Stimulated activated CD8-positive, alpha-beta memory T cell treated with anti-CD3 and anti-CD28 coated beads, Interleukin-12 subunit alpha, Interleukin-12 subunit beta, amount 100 ng/mL, for 24 hours (primary cell): ENCODE data around the gene PRAMEF33.
"Not testable (repeated sequence)": the region's sequence is repeated elsewhere in the genome, so short reads cannot be mapped to it uniquely, and the experiment has no call there.

ENCODE experiments used
- DNase-seq: peaks from one replicate; pipeline ENCODE4 v3.0.0-alpha.2; 2020; ENCODE audit errors: extremely low read depth

The PRAMEF33 gene, protein sequence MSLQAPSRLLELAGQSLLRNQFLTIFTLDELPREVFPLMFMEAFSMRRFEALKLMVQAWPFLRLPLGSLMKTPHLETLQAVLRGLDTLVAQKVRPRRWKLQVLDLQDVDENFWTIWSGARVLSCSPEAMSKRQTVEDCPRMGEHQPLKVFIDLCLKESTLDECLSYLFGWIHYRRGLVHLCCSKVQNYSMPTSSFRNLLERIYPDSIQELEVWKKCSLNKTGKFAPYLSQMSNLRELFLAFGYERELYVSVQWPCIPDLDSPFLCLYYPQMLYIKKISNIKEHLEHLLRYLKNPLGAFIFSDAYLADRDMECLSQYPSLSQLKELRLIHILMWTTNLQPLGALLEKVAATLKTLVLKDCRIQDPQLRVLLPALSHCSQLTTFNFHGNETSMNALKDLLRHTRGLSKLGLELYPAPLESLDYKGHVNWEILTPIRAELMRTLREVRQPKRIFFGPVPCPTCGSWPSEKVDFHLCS

GRCh38 chr1:13303239-13303638 is at the start of gene PRAMEF33:
PRAMEF33 (plus strand) TSS chr1:13303539; CDS start chr1:13305955, 2,416 bp downstream.
- not testable (repeated sequence) for DNase-seq

- DNase-seq: not testable (repeated sequence)
Measured at GRCh38 chr1:13253898-13254297, 49.4 kb upstream of the PRAMEF33 start, which contains the start of gene PRAMEF5. PRAMEF5 (plus strand) TSS chr1:13254198; CDS start chr1:13259269, 5,071 bp downstream.

- DNase-seq: not testable (repeated sequence)
Measured at GRCh38 chr1:13265124-13265523, 38.2 kb upstream of the PRAMEF33 start.

DNA sequence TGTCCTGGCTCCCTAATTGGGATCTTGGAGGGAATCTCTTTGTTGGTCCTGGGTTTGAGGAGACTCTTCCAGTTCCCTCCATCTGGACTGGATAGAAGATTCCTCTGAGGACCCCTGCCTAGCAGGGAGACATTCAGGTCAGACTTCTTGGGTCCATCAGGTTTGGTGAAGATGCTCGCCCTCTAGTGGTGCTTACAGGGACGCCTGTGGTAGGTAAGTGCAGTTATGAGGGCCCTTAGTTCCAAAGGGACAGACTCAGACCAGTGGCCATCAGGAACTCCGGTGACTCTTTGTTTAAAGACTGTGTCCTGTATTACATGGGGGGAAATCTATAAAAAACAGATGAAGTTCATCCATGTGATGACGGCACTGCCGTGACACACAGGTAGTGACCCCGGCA is 26.3 kb upstream of the PRAMEF33 start:
- not testable (repeated sequence) for DNase-seq

DNA sequence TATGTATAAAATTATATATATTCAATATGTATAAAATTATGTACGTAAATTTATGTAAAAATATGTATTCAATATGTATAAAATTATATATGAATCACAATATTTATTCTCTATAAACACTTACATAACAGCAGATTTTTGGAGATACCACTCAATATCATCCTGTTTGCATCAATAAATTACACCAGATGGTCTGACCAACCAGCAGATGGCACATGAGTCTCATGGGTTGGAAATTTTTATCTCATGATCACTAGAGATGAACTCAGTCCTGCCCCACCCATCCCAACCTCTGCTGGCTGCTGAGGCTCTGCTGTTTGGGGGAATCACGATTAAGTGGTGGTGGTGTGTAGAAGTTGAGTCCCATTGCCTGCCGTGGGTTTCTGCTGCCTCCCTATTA is 23.7 kb upstream of the PRAMEF33 start:
- DNase-seq: not testable (repeated sequence)

- DNase-seq: not testable (repeated sequence)
Measured at GRCh38 chr1:13285037-13285436, 18.3 kb upstream of the PRAMEF33 start, which contains the start of gene PRAMEF8. PRAMEF8 (minus strand) TSS chr1:13285137; CDS start chr1:13284091, 1,046 bp downstream.

DNA sequence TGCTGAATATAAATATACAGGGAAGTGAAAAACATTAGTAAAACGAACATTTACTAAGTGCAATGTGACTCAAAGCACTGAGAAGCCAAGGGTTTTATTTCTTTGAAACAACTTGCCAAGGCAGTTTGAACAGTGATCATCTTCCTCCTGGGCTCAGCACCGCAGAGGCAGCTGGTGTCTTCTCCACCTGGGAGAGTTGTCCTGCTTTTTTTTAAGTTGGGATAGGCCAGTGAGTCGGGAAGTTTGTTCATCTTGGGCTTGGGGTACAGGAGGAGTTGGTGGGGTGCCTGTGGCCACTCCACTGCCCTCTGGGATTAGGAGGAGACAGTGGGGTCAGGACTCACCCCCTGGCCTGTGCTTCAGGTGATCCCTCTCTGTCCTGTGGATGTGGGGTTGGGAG is 14.3 kb upstream of the PRAMEF33 start:
- not testable (repeated sequence) for DNase-seq

DNA sequence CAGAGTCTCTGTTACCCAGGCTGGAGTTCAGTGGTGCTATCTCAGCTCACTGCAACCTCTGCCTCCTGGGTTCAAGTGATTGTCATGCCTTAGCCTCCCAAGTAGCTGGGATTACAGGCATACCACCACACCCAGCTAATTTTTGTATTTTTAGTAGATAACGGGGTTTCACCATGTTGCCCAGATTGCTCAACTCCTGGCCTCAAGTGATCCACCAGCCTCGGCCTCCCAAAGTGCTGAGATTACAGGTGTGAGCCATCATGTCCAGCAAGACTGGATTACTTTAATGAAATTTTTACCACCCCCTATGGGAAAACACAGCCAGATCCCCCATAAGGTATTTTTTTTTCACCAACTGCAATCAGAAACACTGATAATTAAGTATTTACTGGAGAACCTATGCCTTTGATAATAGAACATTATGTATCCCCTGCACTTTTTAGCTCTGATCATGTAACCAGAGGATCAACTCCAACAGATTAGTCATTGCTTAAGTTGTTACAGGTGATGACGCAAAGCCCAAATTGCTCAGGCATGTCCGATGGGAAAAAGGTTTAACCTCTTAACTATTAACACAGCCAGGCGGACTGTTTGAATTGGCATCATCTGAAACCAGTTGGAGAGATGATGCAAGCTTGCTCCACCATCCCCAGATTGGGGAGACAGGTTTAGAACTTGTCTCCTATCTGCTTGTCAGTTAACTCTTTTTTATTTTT is 6.0 kb upstream of the PRAMEF33 start:
- DNase-seq: not testable (repeated sequence)

DNA sequence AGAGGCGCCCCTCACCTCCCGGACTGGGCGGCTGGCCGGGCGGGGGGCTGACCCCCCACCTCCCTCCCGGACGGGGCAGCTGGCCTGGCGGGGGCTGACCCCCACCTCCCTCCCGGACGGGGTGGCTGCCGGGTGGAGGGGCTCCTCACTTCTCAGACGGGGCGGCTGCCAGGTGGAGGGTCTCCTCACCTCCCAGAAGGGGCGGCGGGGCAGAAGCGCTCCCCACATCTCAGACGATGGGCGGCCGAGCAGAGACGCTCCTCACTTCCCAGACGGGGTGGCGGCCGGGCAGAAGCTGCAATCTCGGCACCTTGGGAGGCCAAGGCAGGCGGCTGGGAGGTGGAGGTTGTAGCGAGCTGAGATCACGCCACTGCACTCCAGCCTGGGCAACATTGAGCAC is 4.6 kb upstream of the PRAMEF33 start:
- not testable (repeated sequence) for DNase-seq

- not testable (repeated sequence) for DNase-seq
Measured at GRCh38 chr1:13302197-13302596, 1.1 kb upstream of the PRAMEF33 start.

DNA sequence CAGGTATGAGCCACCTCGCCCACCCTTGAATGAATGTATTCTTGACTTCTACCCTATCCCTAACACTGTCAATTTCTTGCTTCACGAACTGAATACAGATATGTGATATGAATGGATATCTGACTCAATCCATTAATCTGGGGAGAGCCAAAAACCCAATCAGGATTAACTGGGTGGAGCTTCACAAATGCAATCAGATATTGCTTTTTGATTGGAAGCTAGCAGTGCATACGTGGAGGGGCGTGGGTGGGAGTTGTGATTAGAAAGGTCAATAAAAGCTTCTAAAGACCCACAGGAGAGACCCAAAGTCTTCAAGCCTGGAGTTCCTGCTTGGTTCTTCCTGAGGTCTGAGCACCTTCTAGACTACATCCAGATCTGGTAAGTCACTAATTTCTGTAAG is 11.9 kb downstream of the PRAMEF33 start, which contains the start of gene PRAMEF15:
Gene PRAMEF15 (plus strand): TSS at position 301 of the 400 bp plus-strand sequence. CDS start 2,827 bp downstream, outside the sequence.
- DNase-seq: not testable (repeated sequence)

DNA sequence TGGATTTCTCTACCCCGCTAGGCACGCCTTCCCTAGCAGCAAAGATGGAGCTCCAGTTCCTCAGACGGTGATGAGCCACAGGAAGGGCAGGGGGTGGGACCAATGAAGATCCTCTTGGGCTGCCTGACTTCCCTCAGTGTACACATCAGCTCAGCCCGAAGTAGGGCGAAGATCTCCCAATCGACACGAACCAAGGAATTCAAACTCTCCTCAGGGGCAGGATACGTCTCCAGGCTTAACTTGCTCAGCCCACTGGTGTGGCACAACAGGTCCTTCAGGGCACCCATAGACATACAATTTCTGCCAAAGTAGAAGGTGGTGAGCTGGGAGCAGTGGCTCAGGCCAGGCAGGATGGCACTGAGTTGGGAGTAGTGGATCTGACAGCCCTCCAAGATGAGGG is 39.2 kb downstream of the PRAMEF33 start:
- DNase-seq: not testable (repeated sequence)

DNA sequence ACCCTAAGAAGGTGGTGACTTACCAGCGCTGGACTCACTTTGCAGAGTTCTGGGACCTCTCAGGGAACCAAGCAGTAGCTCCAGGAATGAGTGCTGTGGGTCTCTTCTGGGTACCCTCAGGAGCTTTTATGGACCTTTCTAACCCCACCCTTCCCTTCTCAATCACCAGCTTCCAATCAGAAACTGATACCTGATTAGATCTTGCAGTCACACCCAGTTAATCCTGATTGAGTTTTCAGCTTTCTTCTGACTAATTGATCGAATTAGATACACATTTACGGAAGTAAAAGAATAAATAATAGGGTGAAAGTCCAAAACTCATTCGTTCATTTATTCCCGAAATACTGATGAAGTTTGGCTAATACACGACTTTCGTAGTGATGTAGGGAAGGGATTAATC is 43.7 kb downstream of the PRAMEF33 start, which contains the start of gene PRAMEF14:
Gene PRAMEF14 (minus strand): TSS at position 101 of the 400 bp plus-strand sequence. CDS start 1,820 bp downstream, outside the sequence.
- DNase-seq: not testable (repeated sequence)

DNA sequence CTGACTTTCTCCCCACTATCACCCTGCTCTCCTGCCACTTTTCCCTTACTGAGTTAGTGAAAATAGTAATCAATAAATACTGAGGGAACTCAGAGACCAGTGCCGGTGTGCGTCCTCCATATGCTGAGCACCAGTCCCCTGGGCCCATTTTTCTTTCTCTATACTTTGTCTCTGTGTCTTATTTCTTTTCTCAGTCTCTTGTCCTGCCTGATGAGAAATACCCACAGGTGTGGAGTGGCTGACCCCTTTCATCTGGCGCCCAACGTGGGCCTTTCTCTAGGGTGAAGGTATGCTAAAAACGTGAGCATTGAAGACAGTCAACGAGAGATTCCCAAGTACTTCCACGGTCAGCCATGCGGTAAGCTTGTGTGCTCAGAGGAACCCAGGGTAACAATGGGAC is 50.1 kb downstream of the PRAMEF33 start:
- DNase-seq: not testable (repeated sequence)

- DNase-seq: not testable (repeated sequence)
Measured at GRCh38 chr1:13354475-13354874, 51.1 kb downstream of the PRAMEF33 start.

DNA sequence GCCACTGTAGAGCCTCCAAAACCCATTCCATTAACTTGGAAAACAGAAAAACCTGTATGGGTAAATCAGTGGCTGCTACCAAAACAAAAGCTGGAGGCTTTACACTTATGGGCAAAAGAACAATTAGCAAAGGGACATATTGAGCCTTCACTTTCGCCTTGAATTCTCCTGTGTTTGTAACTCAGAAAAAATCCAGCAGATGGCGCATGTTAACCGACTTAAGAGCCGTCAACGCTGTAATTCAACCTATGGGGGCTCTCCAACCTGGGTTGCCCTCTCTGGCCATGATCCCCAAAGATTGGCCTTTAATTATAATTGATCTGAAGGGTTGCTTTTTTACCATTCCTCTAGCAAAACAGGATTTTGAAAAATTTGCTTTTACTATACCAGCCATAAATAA is 53.4 kb downstream of the PRAMEF33 start:
- not testable (repeated sequence) for DNase-seq
